ENCODE data around the gene IMPG2. TPM values are rescaled to one million over a fixed set of nuclear protein-coding genes. Genes with fewer than 3 reads are reported as not detected.

The IMPG2 gene
- total and polyA plus RNA-seq, 2 donors (not counting 1 experiment from before 2014, with no cell fraction given): 0.11 to 0.33 TPM

DNA sequence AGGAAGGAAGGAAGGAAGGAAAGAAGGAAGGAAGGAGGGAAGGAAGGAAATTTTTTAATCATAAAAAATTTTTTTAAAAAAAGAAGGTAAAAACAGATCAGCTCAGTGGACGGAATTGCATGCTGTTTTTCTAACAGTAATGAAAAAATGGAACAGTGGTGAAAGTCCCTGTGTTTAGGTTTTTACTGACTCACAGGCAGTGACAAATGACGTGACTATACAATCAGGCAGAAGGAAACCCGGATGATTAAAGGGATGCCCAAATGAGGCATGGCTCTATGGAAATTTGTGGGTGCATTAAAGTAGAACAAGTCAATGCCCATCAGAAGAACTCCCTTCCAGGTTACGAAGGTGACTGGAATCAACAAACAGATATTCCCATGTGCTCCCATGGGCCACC lies 135.0 kb downstream of the IMPG2 start:
- H4K20me1 ChIP-seq (ENCODE audit: control insufficient read depth, extremely low read depth, insufficient read depth, low read length): no peaks in the 10 kb centered on the region
- TF ChIP-seq EZH2 (IDR thresholded peaks at IDR 0.05; ENCODE audit: low read length, missing control alignments): no peak
- TF ChIP-seq, protein P1, sequence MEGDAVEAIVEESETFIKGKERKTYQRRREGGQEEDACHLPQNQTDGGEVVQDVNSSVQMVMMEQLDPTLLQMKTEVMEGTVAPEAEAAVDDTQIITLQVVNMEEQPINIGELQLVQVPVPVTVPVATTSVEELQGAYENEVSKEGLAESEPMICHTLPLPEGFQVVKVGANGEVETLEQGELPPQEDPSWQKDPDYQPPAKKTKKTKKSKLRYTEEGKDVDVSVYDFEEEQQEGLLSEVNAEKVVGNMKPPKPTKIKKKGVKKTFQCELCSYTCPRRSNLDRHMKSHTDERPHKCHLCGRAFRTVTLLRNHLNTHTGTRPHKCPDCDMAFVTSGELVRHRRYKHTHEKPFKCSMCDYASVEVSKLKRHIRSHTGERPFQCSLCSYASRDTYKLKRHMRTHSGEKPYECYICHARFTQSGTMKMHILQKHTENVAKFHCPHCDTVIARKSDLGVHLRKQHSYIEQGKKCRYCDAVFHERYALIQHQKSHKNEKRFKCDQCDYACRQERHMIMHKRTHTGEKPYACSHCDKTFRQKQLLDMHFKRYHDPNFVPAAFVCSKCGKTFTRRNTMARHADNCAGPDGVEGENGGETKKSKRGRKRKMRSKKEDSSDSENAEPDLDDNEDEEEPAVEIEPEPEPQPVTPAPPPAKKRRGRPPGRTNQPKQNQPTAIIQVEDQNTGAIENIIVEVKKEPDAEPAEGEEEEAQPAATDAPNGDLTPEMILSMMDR (conservative IDR thresholded peaks at IDR 0.05 in 1 of 2, IDR thresholded peaks at IDR 0.05 in 1 of 2; ENCODE audit: low read depth in 1 of 2, low read length in 2 of 2): no peak
- no peaks in the 10 kb centered on the region for H3K36me3 ChIP-seq (ENCODE audit: control insufficient read depth, insufficient read depth, low read length)
- no peak overlapping the region for H3K27ac ChIP-seq (ENCODE audit: insufficient read depth, low read length)
- no peaks in the 10 kb centered on the region for H3K79me2 ChIP-seq (ENCODE audit: control insufficient read depth, insufficient read depth, low read length)
- H3K4me3 ChIP-seq (replicated peaks in 1 of 4; ENCODE audit: control extremely low read depth in 1 of 4, insufficient read depth in 1 of 4, low read depth in 3 of 4, low read length in 4 of 4): no peak overlapping the region
- H3K9ac ChIP-seq (ENCODE audit: insufficient read depth, low read length): no peak overlapping the region
- no peaks in the 10 kb centered on the region for H3K9me3 ChIP-seq (ENCODE audit: control insufficient read depth, insufficient read depth, low read depth, low read length)
- H3K4me1 ChIP-seq (ENCODE audit: control insufficient read depth, extremely low read depth, insufficient read depth, low read length): no peaks in the 10 kb centered on the region
- no peak overlapping the region for H3K4me2 ChIP-seq (ENCODE audit: extremely low read depth, insufficient read depth, low read length)
- H2AFZ ChIP-seq (ENCODE audit: low read length): no peak overlapping the region
- no peaks in the 10 kb centered on the region for H3K27me3 ChIP-seq (ENCODE audit: control insufficient read depth, insufficient read depth, low read length)
- DNase-seq (ENCODE audit: low read depth in 2 of 2): no peak

DNA sequence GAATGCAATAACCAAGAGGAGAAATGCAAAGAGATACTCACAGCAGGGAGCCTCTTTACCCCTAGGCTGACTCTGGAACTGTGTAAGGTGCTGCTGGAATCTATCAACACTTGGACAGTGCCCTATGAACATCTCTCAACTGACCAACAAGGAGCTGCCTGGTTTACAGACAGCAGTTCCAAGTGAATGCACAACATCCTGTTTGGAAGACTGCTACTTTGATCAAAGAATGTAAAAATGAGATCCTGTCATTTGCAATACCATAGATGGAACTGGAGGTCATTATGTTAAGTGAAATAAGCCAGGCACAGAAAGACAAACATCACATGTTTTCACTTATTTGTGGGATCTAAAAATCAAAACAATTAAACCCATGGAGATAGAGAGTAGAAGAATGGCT lies 136.3 kb downstream of the IMPG2 start:
- Histone ChIP-seq H4K20me1 (ENCODE audit: control insufficient read depth, extremely low read depth, insufficient read depth, low read length) (no peaks in the 10 kb centered on the region), H3K79me2 (ENCODE audit: control insufficient read depth, insufficient read depth, low read length) (no peaks in the 10 kb centered on the region), H3K36me3 (ENCODE audit: control insufficient read depth, insufficient read depth, low read length) (no peaks in the 10 kb centered on the region), H3K4me3 (replicated peaks in 1 of 4; ENCODE audit: control extremely low read depth in 1 of 4, insufficient read depth in 1 of 4, low read depth in 3 of 4, low read length in 4 of 4) (no peak overlapping the region), H3K27me3 (ENCODE audit: control insufficient read depth, insufficient read depth, low read length) (no peaks in the 10 kb centered on the region), H3K9ac (ENCODE audit: insufficient read depth, low read length) (no peak overlapping the region), H3K4me2 (ENCODE audit: extremely low read depth, insufficient read depth, low read length) (no peak overlapping the region), H3K4me1 (ENCODE audit: control insufficient read depth, extremely low read depth, insufficient read depth, low read length) (no peaks in the 10 kb centered on the region), H3K9me3 (ENCODE audit: control insufficient read depth, insufficient read depth, low read depth, low read length) (no peaks in the 10 kb centered on the region), H2AFZ (ENCODE audit: low read length) (no peak overlapping the region), H3K27ac (ENCODE audit: insufficient read depth, low read length) (no peak overlapping the region)
- no peak for DNase-seq (ENCODE audit: low read depth in 2 of 2)
- TF ChIP-seq, protein P1 (conservative IDR thresholded peaks at IDR 0.05 in 1 of 2, IDR thresholded peaks at IDR 0.05 in 1 of 2; ENCODE audit: low read depth in 1 of 2, low read length in 2 of 2): no peak
- TF ChIP-seq EZH2 (IDR thresholded peaks at IDR 0.05; ENCODE audit: low read length, missing control alignments): no peak

DNA sequence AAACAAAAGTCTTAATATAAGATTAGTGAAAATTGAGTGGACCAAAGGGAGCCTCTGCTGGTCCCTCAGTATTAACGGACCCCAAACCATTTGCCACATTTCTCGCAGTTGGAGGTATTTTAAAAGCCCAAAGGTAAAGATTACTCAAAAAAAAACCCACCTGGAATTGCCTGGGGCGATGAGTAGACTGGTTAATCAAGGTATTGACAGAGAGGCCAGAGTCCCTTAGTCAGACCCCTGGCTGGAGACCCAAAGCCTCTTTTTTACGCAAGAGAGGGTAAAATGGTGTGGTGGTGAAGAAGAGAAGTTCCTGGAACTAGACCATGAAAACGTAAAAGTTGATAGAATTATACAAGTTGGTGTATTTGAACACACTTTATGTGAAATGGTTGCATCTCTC lies 137.2 kb downstream of the IMPG2 start:
- no peaks in the 10 kb centered on the region for H4K20me1 ChIP-seq (ENCODE audit: control insufficient read depth, extremely low read depth, insufficient read depth, low read length)
- H3K9me3 ChIP-seq (ENCODE audit: control insufficient read depth, insufficient read depth, low read depth, low read length): no peaks in the 10 kb centered on the region
- H3K27ac ChIP-seq (ENCODE audit: insufficient read depth, low read length): no peak overlapping the region
- no peaks in the 10 kb centered on the region for H3K27me3 ChIP-seq (ENCODE audit: control insufficient read depth, insufficient read depth, low read length)
- no peak overlapping the region for H3K4me2 ChIP-seq (ENCODE audit: extremely low read depth, insufficient read depth, low read length)
- no peak for TF ChIP-seq EZH2 (IDR thresholded peaks at IDR 0.05; ENCODE audit: low read length, missing control alignments)
- TF ChIP-seq, protein P1 (conservative IDR thresholded peaks at IDR 0.05 in 1 of 2, IDR thresholded peaks at IDR 0.05 in 1 of 2; ENCODE audit: low read depth in 1 of 2, low read length in 2 of 2): no peak
- H3K79me2 ChIP-seq (ENCODE audit: control insufficient read depth, insufficient read depth, low read length): no peaks in the 10 kb centered on the region
- DNase-seq (ENCODE audit: low read depth in 2 of 2): no peak
- H3K9ac ChIP-seq (ENCODE audit: insufficient read depth, low read length): no peak overlapping the region
- H3K36me3 ChIP-seq (ENCODE audit: control insufficient read depth, insufficient read depth, low read length): no peaks in the 10 kb centered on the region
- no peak overlapping the region for H3K4me3 ChIP-seq (replicated peaks in 1 of 4; ENCODE audit: control extremely low read depth in 1 of 4, insufficient read depth in 1 of 4, low read depth in 3 of 4, low read length in 4 of 4)
- no peaks in the 10 kb centered on the region for H3K4me1 ChIP-seq (ENCODE audit: control insufficient read depth, extremely low read depth, insufficient read depth, low read length)
- no peak overlapping the region for H2AFZ ChIP-seq (ENCODE audit: low read length)

Data from fibroblast of lung (primary cell).